ENCODE data around the gene SPTBN4.
"Not testable (repeated sequence)": the region's sequence is repeated elsewhere in the genome, so short reads cannot be mapped to it uniquely, and the experiment has no call there.

SPTBN4 gene

GRCh38 chr19:40624369-40625153 lies 157.8 kb downstream of the SPTBN4 start:
- H3K27me3 Mint-ChIP-seq, H3K27ac Mint-ChIP-seq, H3K4me3 Mint-ChIP-seq, H3K9me3 Mint-ChIP-seq, DNase-seq: not testable (repeated sequence)
- H3K4me1 Mint-ChIP-seq (ENCODE audit: low read depth): peaks cover 14% of the 10 kb centered on the region
- peaks cover 85% of the 10 kb centered on the region for H3K36me3 Mint-ChIP-seq (ENCODE audit: low read depth)

DNA sequence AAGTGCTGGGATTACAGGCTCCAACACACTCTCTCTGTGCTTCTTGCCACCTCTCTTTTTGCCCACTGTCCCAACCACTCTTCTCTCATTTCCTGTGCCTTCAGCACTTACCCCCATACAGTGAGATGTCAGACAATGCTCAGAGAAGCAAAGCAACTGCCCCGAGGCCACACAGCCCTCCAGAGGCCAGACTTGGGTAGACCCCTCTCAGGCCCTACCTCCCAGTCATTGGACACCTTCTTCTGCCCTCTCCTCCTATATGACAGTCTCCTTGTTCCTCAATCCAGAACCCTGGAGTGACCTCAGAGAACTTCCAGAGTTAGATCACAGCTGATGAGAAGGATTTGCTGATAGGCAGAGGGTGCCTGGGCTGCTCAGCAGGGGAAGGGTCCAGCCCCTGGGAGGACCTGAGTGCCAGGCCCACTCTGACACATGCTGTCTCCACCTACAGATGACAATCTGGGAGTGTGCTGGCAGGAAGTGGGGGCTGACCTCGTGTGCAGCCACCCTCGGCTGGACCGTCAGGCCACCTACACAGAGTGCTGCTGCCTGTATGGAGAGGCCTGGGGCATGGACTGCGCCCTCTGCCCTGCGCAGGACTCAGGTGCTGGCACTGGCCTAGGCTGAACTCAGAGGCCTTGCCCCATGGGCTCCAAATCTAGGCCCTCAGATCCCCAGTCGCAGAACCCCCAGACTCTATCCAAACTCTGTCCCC lies 158.8 kb downstream of the SPTBN4 start:
- Mint-ChIP-seq H3K4me3 (no peak overlapping the region), H3K9me3 (no peaks in the 10 kb centered on the region), H3K36me3 (ENCODE audit: low read depth) (peaks cover 87% of the 10 kb centered on the region), H3K4me1 (ENCODE audit: low read depth) (peaks cover 14% of the 10 kb centered on the region), H3K27me3 (no peaks in the 10 kb centered on the region), H3K27ac (peak overlapping the region; percentile 56)
- no peak for DNase-seq

Measured in activated T-cell treated with anti-CD3 and anti-CD28 coated beads, Interleukin-2, amount 50 U/mL, for 24 hours (primary cell).